Mononuclear cell (primary cell): ENCODE data around the gene FRS3. TPM values are rescaled to one million over a fixed set of nuclear protein-coding genes. Genes with fewer than 3 reads are reported as not detected.

ENCODE experiments used
- H3K27me3 ChIP-seq: 2 replicates; pipeline ENCODE4 v1.6.0; 2011; ENCODE audit warnings: low read length, control low read depth; ENCODE audit not compliant: insufficient read depth
- H3K4me1 ChIP-seq: 2 replicates; pipeline ENCODE4 v1.5.1; 2011; ENCODE audit warnings: mild to moderate bottlenecking, low read length, control low read depth; ENCODE audit not compliant: insufficient read depth
- H3K4me3 ChIP-seq: 2 replicates; pipeline ENCODE4 v1.5.1; 2011; ENCODE audit warnings: mild to moderate bottlenecking, low read length, moderate library complexity
- H3K9me3 ChIP-seq: 2 replicates; pipeline ENCODE4 v1.5.1; 2011; ENCODE audit warnings: low read depth, mild to moderate bottlenecking, control low read depth, low read length
- total RNA-seq: library from RNA; depleted of rRNA; stranded (reverse); fragments of >200 nt; gene quantifications from one replicate; pipeline ENCODE4 v1.2.3, GENCODE V29; 2012

Gene FRS3
- total RNA-seq, 1 donor: 2.1 TPM

GRCh38 chr6:41721414-41721813 is 58.3 kb downstream of the FRS3 start:
- Histone ChIP-seq H3K9me3 (no peaks in the 10 kb centered on the region), H3K4me3 (no peak overlapping the region), H3K4me1 (peaks cover 95% of the 10 kb centered on the region), H3K27me3 (no peaks in the 10 kb centered on the region)

GRCh38 chr6:41720783-41721182 is 58.9 kb downstream of the FRS3 start:
- Histone ChIP-seq H3K27me3 (no peaks in the 10 kb centered on the region), H3K4me1 (peaks cover 95% of the 10 kb centered on the region), H3K4me3 (no peak overlapping the region), H3K9me3 (no peaks in the 10 kb centered on the region)

GRCh38 chr6:41720262-41720620 is 59.5 kb downstream of the FRS3 start:
- H3K4me3 ChIP-seq: no peak overlapping the region
- H3K4me1 ChIP-seq: peaks cover 94% of the 10 kb centered on the region
- no peaks in the 10 kb centered on the region for H3K9me3 ChIP-seq
- H3K27me3 ChIP-seq: no peaks in the 10 kb centered on the region

Other genes with a start within 250 kb of the FRS3 start
- 3.5 TPM for gene FOXP4, start 233.5 kb downstream of the FRS3 start, total RNA-seq
- gene MDFI, start 141.4 kb downstream of the FRS3 start, total RNA-seq: not detected
- 18.1 TPM for gene TFEB, start 44.3 kb downstream of the FRS3 start, total RNA-seq
- gene PGC, start 32.5 kb downstream of the FRS3 start, total RNA-seq: 0.10 TPM
- gene PRICKLE4, start 882 bp upstream of the FRS3 start, total RNA-seq: 0.31 TPM
- 56.3 TPM for gene TOMM6, start 7.8 kb upstream of the FRS3 start, total RNA-seq
- 3.5 TPM for gene USP49, start 115.5 kb upstream of the FRS3 start, total RNA-seq
- gene MED20, start 141.2 kb upstream of the FRS3 start, total RNA-seq: 2.5 TPM
- 3.8 TPM for gene BYSL, start 141.6 kb upstream of the FRS3 start, total RNA-seq
- gene CCND3, start 161.9 kb upstream of the FRS3 start, total RNA-seq: 219 TPM